ENCODE data around the gene ADAM19. TPM values are rescaled to one million over a fixed set of nuclear protein-coding genes. Genes with fewer than 3 reads are reported as not detected.

ADAM19 gene
- total RNA-seq, 2 donors from 2014 or later, result 13.1 to 49.5 TPM

DNA sequence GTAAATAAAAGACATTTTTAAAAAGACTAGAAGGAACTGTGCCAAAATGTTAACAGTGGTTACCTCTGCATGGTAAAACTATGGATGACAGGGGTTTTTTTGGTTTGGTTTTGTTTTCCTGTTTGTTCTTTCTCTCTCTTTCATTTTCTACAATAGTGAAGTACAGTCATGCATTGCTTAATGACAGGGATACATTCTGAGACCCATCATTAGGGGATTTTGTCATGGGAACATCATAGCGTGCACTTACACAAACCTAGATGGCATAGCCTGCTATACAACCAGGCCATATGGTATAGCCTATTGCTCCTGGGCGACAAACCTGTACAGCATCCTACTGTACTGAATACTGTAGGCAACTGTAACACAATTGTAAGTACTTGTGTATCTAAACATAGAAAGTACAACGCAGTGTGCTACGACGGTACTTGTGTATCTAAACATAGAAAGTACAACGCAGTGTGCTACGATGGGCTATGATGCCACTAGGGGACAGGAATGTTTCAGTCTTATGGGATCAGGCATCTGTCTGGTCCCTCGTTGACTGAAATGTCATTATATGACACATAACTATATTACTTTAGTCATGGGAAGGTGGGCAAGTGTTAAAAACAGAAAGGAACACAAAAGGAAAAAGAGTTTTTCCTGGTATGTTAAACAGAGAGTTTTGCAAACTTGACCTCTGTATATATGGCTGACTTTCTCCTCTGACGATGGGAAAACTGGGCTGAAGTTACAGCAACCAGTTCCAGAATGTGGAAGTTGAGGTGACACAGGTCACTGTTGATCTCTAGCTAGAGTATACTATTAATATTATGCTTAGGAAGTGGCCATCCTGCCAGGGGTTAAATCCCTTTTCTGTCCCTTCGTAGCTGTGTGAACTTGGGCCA, 7.4 kb upstream of the ADAM19 start:
- DNase-seq (ENCODE audit: low spot score), result no peak
- Histone ChIP-seq H3K27me3 (no peaks in the 10 kb centered on the region), H3K4me3 (no peak overlapping the region), H3K27ac (peak overlapping the region in 1 of 2 donors; percentile 19), H3K4me1 (no peaks in the 10 kb centered on the region), H3K36me3 (no peaks in the 10 kb centered on the region), H3K9me3 (no peaks in the 10 kb centered on the region)
- TF ChIP-seq, protein P1, sequence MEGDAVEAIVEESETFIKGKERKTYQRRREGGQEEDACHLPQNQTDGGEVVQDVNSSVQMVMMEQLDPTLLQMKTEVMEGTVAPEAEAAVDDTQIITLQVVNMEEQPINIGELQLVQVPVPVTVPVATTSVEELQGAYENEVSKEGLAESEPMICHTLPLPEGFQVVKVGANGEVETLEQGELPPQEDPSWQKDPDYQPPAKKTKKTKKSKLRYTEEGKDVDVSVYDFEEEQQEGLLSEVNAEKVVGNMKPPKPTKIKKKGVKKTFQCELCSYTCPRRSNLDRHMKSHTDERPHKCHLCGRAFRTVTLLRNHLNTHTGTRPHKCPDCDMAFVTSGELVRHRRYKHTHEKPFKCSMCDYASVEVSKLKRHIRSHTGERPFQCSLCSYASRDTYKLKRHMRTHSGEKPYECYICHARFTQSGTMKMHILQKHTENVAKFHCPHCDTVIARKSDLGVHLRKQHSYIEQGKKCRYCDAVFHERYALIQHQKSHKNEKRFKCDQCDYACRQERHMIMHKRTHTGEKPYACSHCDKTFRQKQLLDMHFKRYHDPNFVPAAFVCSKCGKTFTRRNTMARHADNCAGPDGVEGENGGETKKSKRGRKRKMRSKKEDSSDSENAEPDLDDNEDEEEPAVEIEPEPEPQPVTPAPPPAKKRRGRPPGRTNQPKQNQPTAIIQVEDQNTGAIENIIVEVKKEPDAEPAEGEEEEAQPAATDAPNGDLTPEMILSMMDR (IDR thresholded peaks at IDR 0.05), result no peak

DNA sequence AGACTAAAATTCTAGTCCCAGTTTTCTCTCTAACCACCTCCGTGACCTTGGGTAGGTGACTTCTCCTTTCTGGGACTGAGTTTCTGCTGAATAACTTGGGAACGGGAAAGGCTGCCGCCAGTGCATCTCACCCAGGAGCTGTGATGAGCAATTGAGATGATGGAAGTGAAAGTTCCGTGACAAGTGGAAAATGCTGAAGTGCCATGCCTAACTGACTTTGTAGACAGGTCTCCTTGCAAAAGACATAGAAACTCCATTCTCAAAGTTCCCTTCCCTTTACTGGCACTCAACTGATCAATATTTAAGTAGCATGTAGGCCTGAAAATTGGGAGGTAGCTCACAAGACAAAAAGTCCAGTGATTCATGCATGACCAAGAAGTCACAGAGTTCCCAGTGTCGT, 6.3 kb upstream of the ADAM19 start:
- H3K36me3 ChIP-seq, result no peaks in the 10 kb centered on the region
- DNase-seq (ENCODE audit: low spot score), result no peak
- H3K4me3 ChIP-seq, result no peak overlapping the region
- no peak overlapping the region for H3K27ac ChIP-seq
- H3K9me3 ChIP-seq, result no peaks in the 10 kb centered on the region
- no peaks in the 10 kb centered on the region for H3K27me3 ChIP-seq
- TF ChIP-seq, protein P1 (IDR thresholded peaks at IDR 0.05), result no peak
- H3K4me1 ChIP-seq, result no peaks in the 10 kb centered on the region

DNA sequence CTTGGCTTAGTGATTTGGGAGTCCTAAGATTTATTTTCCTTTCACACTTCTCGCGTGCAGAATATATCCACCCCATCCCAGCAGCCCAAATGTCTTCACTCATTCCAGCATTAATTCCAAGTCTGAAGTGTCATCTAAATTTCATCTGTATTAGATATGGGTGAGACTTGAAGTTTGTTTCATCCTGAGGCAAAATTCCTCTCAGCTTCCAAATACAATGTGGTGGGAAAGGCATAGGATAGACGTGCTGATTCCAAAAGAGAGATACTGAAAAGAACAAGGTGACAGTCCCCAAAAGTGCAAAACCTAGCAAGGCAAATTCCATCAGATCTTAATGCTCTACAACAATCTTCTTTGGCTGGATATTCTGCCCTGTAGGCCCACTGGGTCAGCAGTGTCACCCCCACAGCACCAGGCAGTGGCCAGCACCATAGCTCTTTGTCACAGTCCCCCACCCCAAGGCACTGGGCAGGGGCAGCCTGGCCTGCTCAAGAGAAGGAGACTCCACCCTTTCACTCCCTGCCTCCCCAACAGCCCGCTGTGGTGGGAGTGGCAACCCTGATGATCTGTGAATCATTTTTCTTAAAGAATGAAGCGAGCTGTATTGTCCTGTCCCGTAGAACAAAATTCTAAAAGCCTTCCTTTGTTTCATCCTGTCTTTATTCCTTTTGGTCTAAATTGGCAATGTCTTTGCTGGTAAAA, 2.7 kb upstream of the ADAM19 start:
- Histone ChIP-seq H3K27me3 (no peaks in the 10 kb centered on the region), H3K4me1 (peaks cover 0 to 17% of the 10 kb centered on the region in 2 donors), H3K9me3 (no peaks in the 10 kb centered on the region), H3K4me3 (no peak overlapping the region), H3K36me3 (no peaks in the 10 kb centered on the region), H3K27ac (no peak overlapping the region)
- DNase-seq (ENCODE audit: low spot score), result no peak
- TF ChIP-seq, protein P1 (IDR thresholded peaks at IDR 0.05), result no peak

DNA sequence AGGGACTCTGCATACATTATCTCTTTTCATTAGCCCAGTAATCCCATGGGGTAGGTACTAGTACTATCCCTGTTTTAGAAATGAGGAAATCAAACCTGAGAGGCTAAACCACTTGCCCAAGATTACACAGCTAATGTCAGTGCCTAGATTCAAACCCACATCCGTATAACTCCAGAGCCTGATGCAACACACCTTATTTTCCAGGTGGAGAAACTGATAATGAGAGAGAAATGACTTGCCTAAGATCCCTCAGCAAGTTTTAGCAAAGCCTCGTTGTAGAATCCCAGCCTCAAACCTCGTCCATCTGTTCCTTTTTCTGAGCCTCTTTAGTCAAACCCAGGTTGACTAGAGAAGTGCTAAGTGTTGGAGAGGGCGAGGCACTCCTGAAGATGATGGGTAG, 1.1 kb upstream of the ADAM19 start:
- Histone ChIP-seq H3K4me1 (peaks cover 0 to 29% of the 10 kb centered on the region in 2 donors), H3K27me3 (no peaks in the 10 kb centered on the region), H3K4me3 (no peak overlapping the region), H3K27ac (no peak overlapping the region), H3K9me3 (no peaks in the 10 kb centered on the region), H3K36me3 (no peaks in the 10 kb centered on the region)
- TF ChIP-seq, protein P1 (IDR thresholded peaks at IDR 0.05), result no peak
- DNase-seq (ENCODE audit: low spot score), result no peak

GRCh38 chr5:157574456-157575380, 857 bp downstream of the ADAM19 start:
- peak overlapping the region; percentile 62 to 79 for H3K4me3 ChIP-seq
- no peak for DNase-seq (ENCODE audit: low spot score)
- H3K4me1 ChIP-seq, result peaks cover 0 to 48% of the 10 kb centered on the region in 2 donors
- H3K27ac ChIP-seq, result peak overlapping the region; percentile 85 to 91
- peaks cover 11% of the 10 kb centered on the region for H3K36me3 ChIP-seq
- no peaks in the 10 kb centered on the region for H3K9me3 ChIP-seq
- H3K27me3 ChIP-seq, result no peaks in the 10 kb centered on the region
- TF ChIP-seq, protein P1 (IDR thresholded peaks at IDR 0.05), result no peak
